ENCODE results near the gene KCND3. TPM values are rescaled to one million over a fixed set of nuclear protein-coding genes. Genes with fewer than 3 reads are reported as not detected.

KCND3 gene
- total and polyA plus RNA-seq, 2 experiments from 2014 or later, result 0.10 to 0.18 TPM

- Histone ChIP-seq H3K36me3 (ENCODE audit: insufficient read depth) (peaks cover 23% of the 10 kb centered on the region), H2AFZ (no peak overlapping the region), H3K4me2 (no peak overlapping the region), H4K20me1 (replicated peaks; ENCODE audit: insufficient read depth) (peaks cover 4% of the 10 kb centered on the region; the same call in 1 of the 2 replicates), H3K4me1 (ENCODE audit: insufficient read depth) (no peaks in the 10 kb centered on the region), H3K9me2 (ENCODE audit: insufficient read depth) (no peaks in the 10 kb centered on the region), H3K27me3 (ENCODE audit: insufficient read depth) (no peaks in the 10 kb centered on the region), H3K27ac (ENCODE audit: low read depth) (no peak overlapping the region), H3K79me2 (replicated peaks; ENCODE audit: insufficient read depth) (no peaks in the 10 kb centered on the region; the same call in 1 of the 2 replicates), H3K4me3 (no peak overlapping the region), H3F3A (replicated peaks; ENCODE audit: low read depth) (no peaks in the 10 kb centered on the region)
- DNase-seq (ENCODE audit: low spot score), result peak; percentile 66
- ATAC-seq, result no peak
- no peak for TF ChIP-seq EZH2 (IDR thresholded peaks at IDR 0.05; ENCODE audit: low read depth, unreplicated experiment)
- TF ChIP-seq, protein P1, sequence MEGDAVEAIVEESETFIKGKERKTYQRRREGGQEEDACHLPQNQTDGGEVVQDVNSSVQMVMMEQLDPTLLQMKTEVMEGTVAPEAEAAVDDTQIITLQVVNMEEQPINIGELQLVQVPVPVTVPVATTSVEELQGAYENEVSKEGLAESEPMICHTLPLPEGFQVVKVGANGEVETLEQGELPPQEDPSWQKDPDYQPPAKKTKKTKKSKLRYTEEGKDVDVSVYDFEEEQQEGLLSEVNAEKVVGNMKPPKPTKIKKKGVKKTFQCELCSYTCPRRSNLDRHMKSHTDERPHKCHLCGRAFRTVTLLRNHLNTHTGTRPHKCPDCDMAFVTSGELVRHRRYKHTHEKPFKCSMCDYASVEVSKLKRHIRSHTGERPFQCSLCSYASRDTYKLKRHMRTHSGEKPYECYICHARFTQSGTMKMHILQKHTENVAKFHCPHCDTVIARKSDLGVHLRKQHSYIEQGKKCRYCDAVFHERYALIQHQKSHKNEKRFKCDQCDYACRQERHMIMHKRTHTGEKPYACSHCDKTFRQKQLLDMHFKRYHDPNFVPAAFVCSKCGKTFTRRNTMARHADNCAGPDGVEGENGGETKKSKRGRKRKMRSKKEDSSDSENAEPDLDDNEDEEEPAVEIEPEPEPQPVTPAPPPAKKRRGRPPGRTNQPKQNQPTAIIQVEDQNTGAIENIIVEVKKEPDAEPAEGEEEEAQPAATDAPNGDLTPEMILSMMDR (conservative IDR thresholded peaks at IDR 0.05; ENCODE audit: low read depth in 2 of 2), result peak; percentile 77 to 90
- H3K27me3 Mint-ChIP-seq (ENCODE audit: insufficient read depth, low read depth, poor library complexity), result no peaks in the 10 kb centered on the region
- H3K4me3 Mint-ChIP-seq, result no peak overlapping the region
- H3K27ac Mint-ChIP-seq, result no peak overlapping the region
- no peaks in the 10 kb centered on the region for H3K4me1 Mint-ChIP-seq
- H3K36me3 Mint-ChIP-seq (ENCODE audit: low read depth), result peaks cover 25% of the 10 kb centered on the region
- no peaks in the 10 kb centered on the region for H3K9me3 Mint-ChIP-seq
These were observed 219.8 kb downstream of the KCND3 start for GRCh38 chr1:111769517-111770146.

DNA sequence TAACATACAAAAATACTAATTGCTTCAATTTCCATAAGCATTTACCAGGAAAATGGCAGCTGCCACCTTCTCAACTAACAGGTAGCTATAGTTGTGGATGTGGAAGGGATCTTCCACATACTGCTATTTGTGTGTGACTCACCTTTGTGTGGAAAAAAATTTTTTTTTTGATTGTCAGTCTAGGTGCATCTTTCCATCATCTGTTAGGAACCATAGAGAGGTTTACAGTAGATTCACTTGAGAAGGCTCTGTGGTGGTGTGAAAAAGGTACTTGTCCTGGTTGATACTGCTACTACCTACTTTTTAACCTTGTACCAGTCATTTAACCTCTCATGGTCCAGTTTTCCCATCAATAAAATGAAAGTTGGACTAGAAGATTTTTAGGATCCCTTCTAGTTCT is 220.8 kb downstream of the KCND3 start:
- no peaks in the 10 kb centered on the region for H3F3A ChIP-seq (replicated peaks; ENCODE audit: low read depth)
- no peaks in the 10 kb centered on the region; the same call in 1 of the 2 replicates for H3K79me2 ChIP-seq (replicated peaks; ENCODE audit: insufficient read depth)
- H2AFZ ChIP-seq, result no peak overlapping the region
- no peak for ATAC-seq
- H3K36me3 ChIP-seq (ENCODE audit: insufficient read depth), result peaks cover 29% of the 10 kb centered on the region
- Mint-ChIP-seq H3K36me3 (ENCODE audit: low read depth) (peaks cover 33% of the 10 kb centered on the region), H3K27ac (no peak overlapping the region), H3K9me3 (no peaks in the 10 kb centered on the region), H3K4me1 (no peaks in the 10 kb centered on the region), H3K4me3 (no peak overlapping the region), H3K27me3 (ENCODE audit: insufficient read depth, low read depth, poor library complexity) (no peaks in the 10 kb centered on the region)
- no peaks in the 10 kb centered on the region for H3K27me3 ChIP-seq (ENCODE audit: insufficient read depth)
- H4K20me1 ChIP-seq (replicated peaks; ENCODE audit: insufficient read depth), result peaks cover 4% of the 10 kb centered on the region; the same call in 1 of the 2 replicates
- no peak for TF ChIP-seq STAT1 (IDR thresholded peaks at IDR 0.05; ENCODE audit: unreplicated experiment)
- H3K4me2 ChIP-seq, result no peak overlapping the region
- no peaks in the 10 kb centered on the region for H3K9me2 ChIP-seq (ENCODE audit: insufficient read depth)
- no peaks in the 10 kb centered on the region for H3K4me1 ChIP-seq (ENCODE audit: insufficient read depth)
- H3K27ac ChIP-seq (ENCODE audit: low read depth), result no peak overlapping the region
- no peak for DNase-seq (ENCODE audit: low spot score)
- H3K4me3 ChIP-seq, result no peak overlapping the region

GRCh38 chr1:111768023-111768422 is 221.4 kb downstream of the KCND3 start:
- Histone ChIP-seq H3K4me3 (no peak overlapping the region), H3K27me3 (ENCODE audit: insufficient read depth) (no peaks in the 10 kb centered on the region), H3K4me1 (ENCODE audit: insufficient read depth) (no peaks in the 10 kb centered on the region), H3K4me2 (no peak overlapping the region), H4K20me1 (replicated peaks; ENCODE audit: insufficient read depth) (peaks cover 4% of the 10 kb centered on the region), H3K36me3 (ENCODE audit: insufficient read depth) (peaks cover 35% of the 10 kb centered on the region), H3F3A (replicated peaks; ENCODE audit: low read depth) (no peaks in the 10 kb centered on the region), H3K9me2 (ENCODE audit: insufficient read depth) (no peaks in the 10 kb centered on the region), H3K27ac (ENCODE audit: low read depth) (no peak overlapping the region), H2AFZ (no peak overlapping the region), H3K79me2 (replicated peaks; ENCODE audit: insufficient read depth) (no peaks in the 10 kb centered on the region; the same call in 1 of the 2 replicates)
- H3K27me3 Mint-ChIP-seq (ENCODE audit: insufficient read depth, low read depth, poor library complexity), result no peaks in the 10 kb centered on the region
- no peaks in the 10 kb centered on the region for H3K4me1 Mint-ChIP-seq
- no peak for DNase-seq (ENCODE audit: low spot score)
- H3K27ac Mint-ChIP-seq, result no peak overlapping the region
- ATAC-seq, result no peak
- peaks cover 38% of the 10 kb centered on the region for H3K36me3 Mint-ChIP-seq (ENCODE audit: low read depth)
- H3K4me3 Mint-ChIP-seq, result no peak overlapping the region
- no peaks in the 10 kb centered on the region for H3K9me3 Mint-ChIP-seq
- TF ChIP-seq ZNF114 (CRISPR knock-in tag; IDR thresholded peaks at IDR 0.05), result no peak
- no peak for TF ChIP-seq EZH2 (IDR thresholded peaks at IDR 0.05; ENCODE audit: low read depth, unreplicated experiment)
- TF ChIP-seq JUNB (IDR thresholded peaks at IDR 0.05; ENCODE audit: unreplicated experiment), result no peak
- no peak for TF ChIP-seq NANOG (IDR thresholded peaks at IDR 0.05; ENCODE audit: borderline replicate concordance)
- no peak for TF ChIP-seq REST (IDR thresholded peaks at IDR 0.05; ENCODE audit: unreplicated experiment)
- no peak for TF ChIP-seq ZNF331 (CRISPR knock-in tag; IDR thresholded peaks at IDR 0.05; ENCODE audit: low read depth)
- no peak for TF ChIP-seq EZH2phosphoT487 (IDR thresholded peaks at IDR 0.05; ENCODE audit: unreplicated experiment)
